Stimulated activated CD4-positive, alpha-beta T cell treated with anti-CD3 and anti-CD28 coated beads, Interleukin-1b, Interleukin-23, amount 100 ng/mL, for 24 hours (primary cell): ENCODE results near the gene ACTRT2.

Experiments used
- DNase-seq, 4 experiments: peaks; one replicate each; pipeline ENCODE4 v3.0.0-alpha.2; 2020; ENCODE audit warnings: low read depth in 4 of 4, low spot score in 1 of 4

The ACTRT2 gene

GRCh38 chr1:3052501-3052900 is 31.2 kb downstream of the ACTRT2 start:
- DNase-seq: no peak

DNA sequence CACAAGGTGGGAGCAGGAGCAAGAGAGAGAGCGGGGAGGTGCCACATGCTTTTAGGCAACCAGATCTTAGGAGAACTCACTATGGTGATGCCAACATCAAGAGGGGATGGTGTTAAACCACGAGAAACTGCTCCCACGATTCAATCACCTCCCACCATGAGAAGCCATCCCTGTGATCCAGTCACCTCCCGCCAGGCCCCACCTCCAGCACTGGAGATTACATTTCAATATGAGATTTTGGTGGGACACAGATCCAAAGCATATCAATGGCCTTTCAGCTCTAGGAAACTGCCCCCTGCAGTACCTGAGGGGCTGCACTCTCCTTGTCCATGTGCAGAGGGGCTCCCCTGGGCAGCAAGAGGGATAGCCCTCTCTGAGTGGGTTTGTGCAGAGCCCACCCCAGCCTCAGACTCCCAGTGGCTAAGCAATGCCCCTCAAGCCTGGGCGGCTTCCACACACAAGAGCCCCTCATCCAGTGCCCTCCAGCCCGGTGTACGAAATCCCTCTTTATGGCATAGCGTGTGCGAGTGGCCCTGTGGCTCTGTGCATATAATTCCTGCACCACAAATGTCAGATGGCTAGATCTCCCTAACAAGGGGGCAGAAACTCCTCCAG is 32.2 kb downstream of the ACTRT2 start:
- DNase-seq: no peak

- no peak for DNase-seq
Measured at GRCh38 chr1:3053986-3054385, 32.7 kb downstream of the ACTRT2 start.

DNA sequence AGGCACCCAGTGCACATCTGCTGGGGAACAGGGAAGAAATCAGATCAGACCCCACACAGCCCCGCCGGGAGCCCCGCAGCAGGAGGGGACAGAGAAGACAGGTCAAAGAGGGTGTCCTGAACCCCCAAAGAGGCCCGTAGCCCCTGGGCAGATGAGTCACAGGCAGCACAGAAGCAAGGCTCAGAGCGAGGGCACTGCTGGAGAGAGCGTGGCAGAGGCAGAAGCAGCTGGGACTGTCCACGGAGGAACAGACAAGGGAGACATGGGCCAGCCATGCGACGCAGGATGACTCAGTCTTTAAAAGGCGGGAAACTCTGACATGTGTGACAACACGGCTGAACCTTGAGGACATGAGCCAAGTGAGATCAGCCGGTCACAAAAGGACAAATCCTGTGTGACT is 33.2 kb downstream of the ACTRT2 start:
- DNase-seq: no peak

- no peak for DNase-seq
Measured at GRCh38 chr1:3055051-3055450, 33.8 kb downstream of the ACTRT2 start.

GRCh38 chr1:3056641-3057040 is 35.4 kb downstream of the ACTRT2 start:
- no peak for DNase-seq

DNA sequence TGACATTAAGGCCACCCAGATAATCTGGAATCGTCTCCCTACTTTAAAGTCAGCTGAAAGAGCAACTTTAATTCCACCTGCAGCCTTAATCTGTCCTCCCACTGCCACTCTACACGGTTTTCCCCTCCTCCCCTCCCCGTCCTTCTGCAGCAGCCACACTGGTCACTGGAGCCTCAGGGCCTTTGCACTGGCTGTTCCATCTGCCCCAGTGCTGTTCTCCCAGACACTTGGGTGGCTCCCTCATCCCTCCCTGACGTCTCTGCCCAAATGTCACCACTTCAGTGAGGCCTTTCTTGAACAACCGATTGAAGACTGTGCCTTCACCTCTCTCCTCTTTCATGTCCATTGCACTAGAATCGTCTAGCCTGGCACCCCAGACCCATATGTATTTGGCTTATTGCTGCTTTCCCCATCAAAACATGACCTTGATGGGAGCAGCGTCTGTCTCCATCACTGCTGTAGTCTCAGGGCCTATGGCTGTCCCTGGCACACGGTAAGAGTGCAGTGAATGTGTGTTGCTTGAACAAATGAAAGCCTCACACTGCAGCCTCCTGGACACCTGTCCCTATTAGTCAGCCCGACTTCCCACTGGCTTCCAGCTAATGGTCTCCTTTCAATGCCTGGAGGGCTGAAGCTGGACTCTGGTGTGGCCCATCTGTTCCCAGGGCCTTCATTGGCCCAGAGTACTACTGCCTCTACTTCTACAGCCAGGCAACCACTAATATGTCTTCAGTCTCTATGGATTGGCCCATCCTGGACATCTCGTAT is 37.2 kb downstream of the ACTRT2 start:
- no peak for DNase-seq

GRCh38 chr1:3060127-3060526 is 38.9 kb downstream of the ACTRT2 start:
- DNase-seq: no peak

DNA sequence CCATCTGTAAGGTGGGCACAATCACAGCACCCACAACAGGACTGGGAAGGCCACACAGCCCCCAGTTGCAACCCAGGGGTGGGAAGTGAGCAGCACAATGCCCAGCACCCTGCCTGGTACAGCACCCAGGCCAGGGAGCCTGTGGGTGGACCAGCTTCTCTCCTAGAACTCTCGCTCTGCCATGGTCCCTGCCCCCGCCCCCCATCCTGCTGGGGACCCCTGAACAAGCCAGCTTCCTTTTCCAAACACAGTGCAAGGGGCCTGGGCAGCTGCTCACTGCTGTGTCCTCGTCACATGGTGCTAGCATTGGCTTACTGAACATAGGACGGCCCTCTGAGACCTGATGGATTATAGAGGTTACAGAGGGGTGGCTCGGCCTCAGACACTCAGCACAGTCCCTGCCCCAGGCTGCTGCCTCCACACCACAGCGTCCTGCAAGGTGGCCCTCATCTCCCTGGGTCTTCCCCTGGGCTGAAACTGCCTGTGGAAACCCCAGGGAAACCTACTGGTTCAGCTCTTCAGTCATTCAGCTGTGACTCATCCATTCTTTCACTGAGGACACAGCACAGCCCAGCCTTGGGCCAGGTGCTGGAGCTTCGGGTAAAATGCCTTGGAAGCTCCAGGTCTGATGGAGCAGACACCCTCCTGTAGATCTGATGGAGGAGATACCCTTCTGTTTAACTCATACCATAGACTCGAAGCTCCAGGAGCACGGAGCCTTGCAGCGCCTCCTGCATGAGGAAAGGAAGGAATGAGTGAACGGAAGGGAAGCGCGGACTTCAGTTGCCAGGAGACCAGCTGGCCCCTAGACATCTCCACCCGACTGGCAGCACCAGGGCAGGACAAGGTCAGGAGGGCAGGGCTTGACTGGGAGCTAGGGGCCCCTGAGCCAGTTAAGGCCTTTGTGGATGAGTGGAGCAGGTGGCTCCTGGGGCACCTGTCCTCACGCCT is 39.6 kb downstream of the ACTRT2 start:
- DNase-seq: no peak

- no peak for DNase-seq
Measured at GRCh38 chr1:3061566-3061965, 40.3 kb downstream of the ACTRT2 start.

- no peak for DNase-seq
Measured at GRCh38 chr1:3061981-3062615, 40.8 kb downstream of the ACTRT2 start.

DNA sequence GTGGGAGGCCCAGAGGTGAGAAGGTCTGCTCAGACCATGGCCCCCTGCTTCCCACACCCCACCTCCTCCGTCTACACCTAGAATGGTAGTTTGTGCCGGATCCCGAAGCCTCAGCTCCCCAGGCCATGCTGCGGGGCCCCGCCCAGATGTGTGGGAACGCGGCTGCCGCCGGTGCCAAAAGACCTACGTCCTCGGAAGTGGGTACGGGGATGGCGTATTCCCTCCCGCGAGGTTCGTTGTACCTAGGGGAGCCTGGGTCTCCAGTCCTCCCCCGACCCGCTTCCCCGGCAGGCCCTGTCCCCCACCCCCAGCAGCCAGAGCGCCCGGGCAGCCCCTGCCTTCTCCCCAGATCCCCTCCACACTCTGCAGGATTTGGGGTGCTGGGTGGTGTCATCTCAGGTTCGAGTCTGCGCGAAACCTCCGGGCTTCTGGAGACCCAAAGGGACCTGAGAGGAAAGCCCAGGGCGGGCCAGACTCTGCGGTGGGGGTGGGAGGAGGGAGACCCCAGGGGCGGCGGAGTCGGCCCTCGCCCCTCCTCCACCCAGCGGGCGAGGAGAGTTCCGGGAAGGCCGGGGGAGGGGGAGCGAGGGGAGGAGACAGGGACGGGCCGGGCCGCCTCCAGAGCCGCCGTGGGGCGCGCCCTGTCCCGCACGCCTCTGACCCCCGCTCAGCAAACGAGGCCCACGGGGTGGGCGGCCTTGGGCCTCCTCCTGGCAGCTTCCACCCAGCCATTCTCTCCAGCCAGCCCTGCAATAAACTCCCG is 41.5 kb downstream of the ACTRT2 start:
- DNase-seq: no peak

DNA sequence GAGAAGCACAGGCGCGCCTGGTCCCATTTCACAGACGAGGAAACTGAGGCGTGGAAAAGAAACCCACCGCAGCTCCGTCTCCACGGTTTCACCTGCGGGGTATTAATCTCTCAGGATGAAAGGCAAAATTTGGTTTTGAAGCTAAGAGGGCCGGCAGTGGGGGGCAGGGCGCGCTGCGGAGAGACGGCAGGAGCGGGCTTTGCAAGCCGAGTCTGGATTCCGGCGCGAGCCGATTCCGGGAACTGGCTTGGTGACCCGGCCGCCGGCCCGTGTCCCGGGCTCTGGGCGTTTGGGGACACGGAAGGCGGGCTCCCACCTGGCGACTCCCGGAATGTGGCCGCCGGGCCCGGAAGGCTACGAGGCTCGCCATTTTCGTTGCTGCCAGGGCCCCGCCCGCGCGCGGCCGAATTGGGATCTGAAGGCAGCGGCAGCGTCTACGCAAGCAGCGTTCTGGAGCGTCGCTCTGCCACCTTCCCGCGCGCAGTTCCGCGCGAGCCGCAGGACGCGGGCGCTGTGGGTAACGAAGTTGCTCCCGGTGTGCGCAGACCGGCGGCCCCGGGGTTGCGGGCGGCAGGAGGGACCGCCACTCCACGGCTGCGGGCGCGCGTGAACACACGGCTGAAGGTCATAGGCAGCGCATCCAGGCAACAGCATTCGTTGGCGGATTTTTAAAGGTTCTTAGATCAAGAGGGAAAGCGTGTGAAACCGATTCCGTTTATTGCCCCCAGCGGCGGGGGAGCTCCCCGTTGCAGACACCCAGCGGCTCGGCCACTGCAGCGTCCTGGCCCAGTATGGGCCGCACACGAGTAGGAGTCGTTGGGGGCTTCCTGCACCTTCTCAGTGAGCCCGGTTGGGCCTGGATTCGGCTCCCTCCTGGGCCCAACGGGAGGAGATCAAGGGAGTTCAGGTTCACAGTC is 42.4 kb downstream of the ACTRT2 start:
- DNase-seq: no peak

- no peak for DNase-seq
Measured at GRCh38 chr1:3064296-3064850, 43.1 kb downstream of the ACTRT2 start.

DNA sequence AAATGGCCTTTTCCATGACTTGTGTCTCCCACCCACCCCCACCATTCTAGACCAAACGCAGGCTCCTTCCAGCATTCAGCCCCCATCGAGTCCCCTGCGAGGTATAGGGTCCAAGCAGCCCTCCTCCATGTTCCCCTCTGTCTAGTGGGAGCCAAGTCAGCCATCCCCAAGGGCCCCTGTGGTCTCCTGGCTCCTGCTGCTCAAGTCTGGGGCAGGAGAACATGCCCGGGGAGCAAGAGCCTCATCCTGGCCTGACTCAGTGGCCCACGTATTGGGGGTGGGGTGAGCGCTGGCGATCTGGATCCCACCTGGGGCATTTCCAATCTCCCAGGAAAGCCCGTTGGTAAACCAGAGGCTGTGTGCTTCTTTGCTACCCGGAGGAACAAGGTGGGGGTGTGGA is 43.6 kb downstream of the ACTRT2 start:
- DNase-seq: no peak

DNA sequence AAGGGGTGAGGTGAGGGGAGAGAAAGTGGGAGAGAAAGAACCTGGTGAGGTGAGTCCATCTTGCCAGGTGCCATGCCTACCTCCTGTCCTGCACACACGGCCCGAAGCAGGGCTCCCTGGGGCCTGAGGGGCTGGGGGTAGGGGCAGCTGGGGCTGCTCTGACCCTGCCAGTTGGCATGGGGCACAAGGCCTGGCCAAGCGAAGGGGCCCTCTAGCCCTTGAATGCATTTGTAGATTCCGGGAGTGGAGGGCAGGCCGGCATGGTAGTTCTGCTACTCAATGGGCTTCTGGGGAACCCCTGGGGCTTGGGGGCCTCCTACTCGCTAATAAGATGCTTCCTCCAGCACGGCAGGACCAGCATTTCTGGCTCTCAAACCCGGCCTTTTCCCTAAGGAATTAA is 44.1 kb downstream of the ACTRT2 start:
- DNase-seq: no peak

DNA sequence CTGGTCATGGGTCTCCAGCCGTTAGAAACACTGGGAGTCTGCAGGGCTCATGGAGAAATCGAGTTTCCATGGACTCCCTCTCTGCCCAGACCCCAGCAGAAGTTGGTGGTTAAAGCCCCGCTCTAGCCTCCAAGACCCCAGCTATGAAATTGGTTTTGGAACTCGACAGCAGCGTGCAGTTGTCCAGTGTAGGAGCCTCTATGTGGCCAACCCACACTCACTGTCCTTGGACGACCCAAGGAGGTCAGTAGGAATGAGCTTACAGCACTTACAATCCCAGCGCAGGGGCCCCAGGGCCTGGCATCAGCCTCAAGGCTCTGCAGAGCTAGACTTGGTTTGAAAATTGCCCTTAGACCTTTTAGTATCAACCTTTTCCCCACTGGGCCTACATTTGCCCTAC is 44.5 kb downstream of the ACTRT2 start:
- no peak for DNase-seq

DNA sequence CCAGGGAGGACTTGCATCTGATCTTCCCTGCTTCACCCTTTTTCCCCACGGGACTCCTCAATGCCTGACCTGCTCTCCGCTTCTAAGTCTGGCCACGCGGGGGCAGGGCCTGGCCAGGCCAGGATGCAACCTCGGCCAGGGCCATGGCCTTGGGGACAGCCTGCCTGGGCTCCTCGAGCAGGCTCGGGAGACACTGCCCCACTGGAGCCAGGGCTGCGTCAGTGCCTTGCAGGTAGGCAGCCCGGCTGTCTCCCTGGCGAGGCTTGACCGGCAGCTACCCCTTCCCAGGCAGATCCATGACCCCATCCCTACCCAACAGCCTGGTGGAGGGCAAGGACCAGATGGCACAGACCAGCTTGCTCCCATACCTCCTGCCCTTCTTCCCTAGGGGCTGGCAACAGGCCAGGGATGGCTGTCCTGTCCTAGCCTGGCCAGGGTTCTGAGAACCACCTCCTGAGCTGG is 45.0 kb downstream of the ACTRT2 start:
- no peak for DNase-seq

DNA sequence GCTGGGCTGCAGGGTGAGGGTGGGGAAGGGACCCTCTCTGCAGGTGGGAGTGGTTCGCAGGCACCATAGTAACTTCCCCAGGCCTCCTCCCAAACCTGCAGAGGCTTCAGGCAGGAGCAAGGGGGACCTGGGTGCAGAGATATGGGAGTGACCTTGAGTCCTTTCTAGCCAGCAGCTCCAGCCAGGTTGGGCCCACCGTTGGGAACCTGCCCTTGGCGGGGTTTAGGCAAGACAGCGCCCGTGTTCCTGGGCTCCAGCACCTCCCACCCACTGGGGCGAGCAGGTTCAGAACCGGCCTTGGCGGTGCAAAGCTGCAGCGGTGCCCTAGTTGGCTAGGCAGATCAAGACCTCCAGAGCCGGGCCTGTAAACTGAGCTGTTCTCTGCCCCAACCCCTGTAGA is 45.6 kb downstream of the ACTRT2 start:
- no peak for DNase-seq
